NT2/D1 (cell line): Measurements from ENCODE around the gene SLA2.

Source experiments
- SUZ12 ChIP-seq: IDR thresholded peaks from 2 replicates; pipeline ENCODE4 v1.6.1; 2011; ENCODE audit not compliant: insufficient read length, insufficient read depth; ENCODE audit errors: extremely low read depth
- YY1 ChIP-seq: IDR thresholded peaks from 2 replicates; pipeline ENCODE4 v1.6.1; 2011; ENCODE audit not compliant: insufficient read length, insufficient read depth
- ZNF274 ChIP-seq: IDR thresholded peaks from 2 replicates; pipeline ENCODE4 v1.6.1; 2011; ENCODE audit warnings: mild to moderate bottlenecking, low read depth, low read length

- TF ChIP-seq SUZ12: no peak
- TF ChIP-seq ZNF274: no peak
- TF ChIP-seq YY1: no peak
Measured at GRCh38 chr20:36676701-36677421, 30.9 kb upstream of the SLA2 start.
